Effector memory CD4-positive, alpha-beta T cell (primary cell): Measurements from ENCODE around the gene C2orf66.

Experiments
- DNase-seq, 3 donors: peaks; one replicate each; pipeline ENCODE4 v3.0.0-alpha.2; 2020
- H3K27ac ChIP-seq: 2 replicates; pipeline ENCODE4 v1.7.0; 2013; ENCODE audit warnings: mild to moderate bottlenecking, low read length, moderate library complexity; ENCODE audit not compliant: insufficient read depth, poor library complexity, severe bottlenecking
- H3K27me3 ChIP-seq: replicated peaks from 2 replicates; pipeline ENCODE4 v1.7.0; 2013; ENCODE audit warnings: mild to moderate bottlenecking, low read length; ENCODE audit not compliant: insufficient read depth, control insufficient read depth, poor library complexity, severe bottlenecking
- H3K36me3 ChIP-seq: 2 replicates; pipeline ENCODE4 v1.7.0; 2013; ENCODE audit warnings: mild to moderate bottlenecking, low read length, moderate library complexity; ENCODE audit not compliant: control insufficient read depth, insufficient read depth
- H3K4me1 ChIP-seq: 2 replicates; pipeline ENCODE4 v1.7.0; 2013; ENCODE audit warnings: low read length, mild to moderate bottlenecking; ENCODE audit not compliant: control insufficient read depth, insufficient read depth, poor library complexity, severe bottlenecking
- H3K4me3 ChIP-seq: 2 replicates; pipeline ENCODE4 v1.7.0; 2013; ENCODE audit warnings: low read length, low read depth, mild to moderate bottlenecking; ENCODE audit not compliant: insufficient read depth, poor library complexity, severe bottlenecking
- H3K9me3 ChIP-seq: 2 replicates; pipeline ENCODE4 v1.7.0; 2013; ENCODE audit warnings: mild to moderate bottlenecking, low read length, moderate library complexity; ENCODE audit not compliant: control insufficient read depth

Gene C2orf66

GRCh38 chr2:196783431-196784094, 25.6 kb downstream of the C2orf66 start:
- Histone ChIP-seq H3K36me3 (peaks cover 54% of the 10 kb centered on the region), H3K27ac (no peak overlapping the region), H3K4me1 (no peaks in the 10 kb centered on the region), H3K27me3 (no peaks in the 10 kb centered on the region), H3K4me3 (no peak overlapping the region), H3K9me3 (no peaks in the 10 kb centered on the region)
- no peak for DNase-seq

DNA sequence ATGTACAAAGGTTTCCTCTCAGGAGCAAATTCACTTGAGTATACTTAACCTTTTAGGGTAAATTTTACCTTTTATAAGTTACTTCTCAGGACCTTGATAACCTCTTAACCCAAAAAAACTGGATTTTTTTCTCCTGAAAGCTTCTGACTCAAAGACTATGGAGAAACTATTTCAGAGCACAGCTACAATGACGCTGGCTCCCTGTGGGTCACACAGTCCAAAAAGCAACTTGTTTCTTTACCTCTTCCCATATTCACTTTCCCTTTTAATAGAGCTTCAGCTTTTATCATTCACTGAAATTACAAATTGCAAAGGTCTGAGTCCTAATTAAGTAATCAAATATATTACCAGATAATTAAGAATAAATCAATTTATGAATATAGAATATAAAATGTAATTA, 42.1 kb downstream of the C2orf66 start:
- DNase-seq = no peak
- no peaks in the 10 kb centered on the region for H3K27me3 ChIP-seq
- H3K4me3 ChIP-seq = no peak overlapping the region
- H3K9me3 ChIP-seq = no peaks in the 10 kb centered on the region
- H3K27ac ChIP-seq = no peak overlapping the region
- H3K36me3 ChIP-seq = peaks cover 41% of the 10 kb centered on the region
- H3K4me1 ChIP-seq = no peaks in the 10 kb centered on the region

GRCh38 chr2:196759378-196759706, 49.8 kb downstream of the C2orf66 start:
- Histone ChIP-seq H3K27me3 (no peaks in the 10 kb centered on the region), H3K27ac (no peak overlapping the region), H3K4me3 (no peak overlapping the region), H3K4me1 (no peaks in the 10 kb centered on the region), H3K36me3 (peaks cover under 1% of the 10 kb centered on the region), H3K9me3 (no peaks in the 10 kb centered on the region)
- no peak for DNase-seq

DNA sequence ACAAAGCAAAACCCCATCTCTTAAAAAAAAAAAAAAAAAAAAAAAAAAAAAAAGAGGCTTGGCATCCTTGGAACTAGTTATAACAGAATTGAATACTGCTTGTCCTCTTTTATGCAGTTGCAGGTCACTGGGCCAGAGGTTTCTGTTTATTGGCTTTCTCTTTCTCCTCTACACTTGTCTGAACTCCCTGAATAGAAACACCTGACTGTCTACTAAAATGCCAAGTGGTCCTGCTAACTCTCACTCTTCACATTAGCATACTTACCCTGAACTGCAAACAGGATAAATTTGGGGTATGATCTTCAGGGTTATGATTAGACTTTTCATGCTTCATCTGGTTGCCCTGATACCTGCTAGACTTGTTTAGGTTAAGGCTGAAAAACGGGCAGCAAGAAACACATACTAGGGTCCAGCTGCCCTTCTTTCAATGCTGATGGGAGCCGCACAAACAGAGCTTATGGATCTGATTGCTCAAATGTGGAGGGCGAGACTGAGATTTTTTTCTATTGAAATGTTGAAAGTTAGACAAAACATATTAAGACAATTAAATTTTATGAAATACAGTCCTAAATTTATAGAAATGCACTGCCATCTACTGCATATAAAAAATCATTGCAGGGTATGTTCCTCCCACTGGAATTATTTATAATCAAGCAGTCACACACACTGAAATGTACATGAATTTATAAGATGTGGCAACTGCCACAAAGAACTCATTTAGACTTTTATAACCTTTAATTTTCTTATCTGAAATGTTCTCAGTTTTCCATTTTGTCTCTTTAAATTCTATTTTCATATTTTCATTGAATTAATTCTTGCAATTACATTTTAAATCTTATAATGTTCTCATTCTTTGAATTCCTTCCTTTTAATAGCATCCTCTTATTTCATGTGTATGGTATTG, 50.4 kb downstream of the C2orf66 start:
- no peak for DNase-seq
- Histone ChIP-seq H3K9me3 (no peaks in the 10 kb centered on the region), H3K4me1 (no peaks in the 10 kb centered on the region), H3K27ac (no peak overlapping the region), H3K27me3 (no peaks in the 10 kb centered on the region), H3K36me3 (no peaks in the 10 kb centered on the region), H3K4me3 (no peak overlapping the region)
